Activated T-helper 17 cell treated with anti-CD3 and anti-CD28 coated beads, Interleukin-2, amount 50 U/mL, for 72 hours (primary cell): ENCODE results near the gene PIK3R6. TPM values are rescaled to one million over a fixed set of nuclear protein-coding genes. Genes with fewer than 3 reads are reported as not detected.
A peak's percentile ranks its signal among the peaks of the same experiment; 100 is the strongest.

Source experiments
- ATAC-seq: fragments of 150-1000 bp; cut with Tn5 transposase; replicated peaks from 2 replicates; pipeline ENCODE4 v1.10.0; 2021; ENCODE audit warnings: mild to moderate bottlenecking, moderate library complexity
- H3K27ac Mint-ChIP-seq: one replicate; pipeline ENCODE4 v1.8.0; 2022; ENCODE audit warnings: mixed read lengths
- H3K27me3 Mint-ChIP-seq: one replicate; pipeline ENCODE4 v1.8.0; 2022; ENCODE audit warnings: mixed read lengths
- H3K36me3 Mint-ChIP-seq: one replicate; pipeline ENCODE4 v1.8.0; 2022; ENCODE audit warnings: low read depth, mild to moderate bottlenecking, mixed read lengths
- H3K4me1 Mint-ChIP-seq: one replicate; pipeline ENCODE4 v1.8.0; 2022; ENCODE audit warnings: mixed read lengths
- H3K4me3 Mint-ChIP-seq: one replicate; pipeline ENCODE4 v1.8.0; 2022; ENCODE audit warnings: mild to moderate bottlenecking, mixed read lengths
- H3K9me3 Mint-ChIP-seq: one replicate; pipeline ENCODE4 v1.8.0; 2022; ENCODE audit warnings: mixed read lengths
- total RNA-seq, 2 donors: library from RNA; stranded (reverse); gene quantifications; one replicate each; pipeline ENCODE4 v1.2.3, GENCODE V29; 2022

The PIK3R6 gene
- total RNA-seq, 2 donors from 2014 or later: 4.6 to 7.6 TPM

DNA sequence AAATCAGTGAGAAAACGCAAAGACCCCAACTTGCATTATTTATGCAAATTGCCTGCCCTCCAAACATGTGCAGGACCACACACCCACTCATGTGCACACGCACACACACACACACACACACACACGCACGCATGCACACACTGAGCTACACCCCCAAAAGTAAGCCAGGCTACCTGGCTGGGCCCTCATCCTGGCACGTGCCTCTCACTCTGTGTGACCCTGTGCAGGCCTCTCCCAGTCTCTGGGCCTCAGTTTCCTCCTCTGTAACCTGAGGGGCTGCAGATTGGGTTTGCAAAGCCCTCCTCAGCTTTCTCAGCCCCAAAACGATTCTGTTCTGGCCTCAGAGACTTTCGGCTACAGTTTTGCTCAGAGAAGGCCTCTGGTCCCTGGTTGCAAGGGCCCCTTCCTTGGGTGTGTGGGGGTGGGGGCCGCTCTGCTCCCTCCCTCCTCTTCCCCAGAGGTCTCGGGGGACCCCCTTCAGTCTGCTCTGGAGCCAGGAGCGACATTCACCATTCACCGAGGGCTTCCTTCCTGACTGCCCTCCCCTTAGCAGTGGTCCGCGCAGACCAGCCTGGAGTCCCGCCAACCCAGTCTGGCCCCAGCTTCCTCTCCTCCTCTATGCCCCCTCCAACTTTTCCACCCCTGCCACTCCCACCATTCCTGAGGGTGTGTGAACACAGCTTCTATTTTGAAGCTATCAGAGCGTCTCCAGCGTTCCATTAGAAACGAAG lies 5.4 kb upstream of the PIK3R6 start:
- Mint-ChIP-seq H3K4me1 (peaks cover 14% of the 10 kb centered on the region), H3K36me3 (peaks cover 8% of the 10 kb centered on the region), H3K27ac (no peak overlapping the region), H3K9me3 (peaks cover 3% of the 10 kb centered on the region), H3K27me3 (peaks cover 3% of the 10 kb centered on the region), H3K4me3 (no peak overlapping the region)
- ATAC-seq: no peak

DNA sequence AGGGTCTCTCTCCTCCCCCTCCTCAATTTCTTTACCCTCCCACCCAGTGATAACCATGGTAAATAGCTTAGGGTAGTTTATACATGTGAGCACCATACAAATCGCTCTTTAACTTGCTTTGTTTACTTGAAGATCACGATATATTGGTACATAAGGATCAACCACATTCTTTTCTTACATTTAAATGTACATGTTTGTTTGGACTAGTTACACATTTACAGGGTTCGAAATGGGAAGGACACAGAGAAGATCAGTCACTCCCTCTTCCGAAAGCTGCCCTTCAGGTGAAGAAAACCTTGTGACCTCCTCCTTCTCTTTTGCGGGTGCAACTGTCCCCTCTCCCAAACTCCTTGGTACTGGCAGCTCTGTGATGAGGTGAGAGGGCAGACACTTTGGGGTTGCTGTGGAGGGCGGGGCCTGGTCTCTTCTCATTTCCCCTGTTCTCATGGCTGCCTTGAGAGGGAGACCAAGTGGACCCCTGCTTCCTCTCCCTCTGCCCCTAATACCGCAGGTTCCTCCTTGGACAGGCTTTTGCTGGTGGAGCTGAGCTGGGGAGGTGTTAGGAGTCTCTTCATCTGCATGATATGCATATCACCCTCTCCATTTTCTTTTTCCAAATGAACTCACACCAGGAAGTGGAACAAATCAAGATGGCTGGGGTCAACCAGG lies 4.7 kb upstream of the PIK3R6 start:
- no peak for ATAC-seq
- H3K27me3 Mint-ChIP-seq: peaks cover 3% of the 10 kb centered on the region
- no peak overlapping the region for H3K4me3 Mint-ChIP-seq
- H3K9me3 Mint-ChIP-seq: peaks cover 3% of the 10 kb centered on the region
- H3K4me1 Mint-ChIP-seq: peaks cover 21% of the 10 kb centered on the region
- peaks cover under 1% of the 10 kb centered on the region for H3K36me3 Mint-ChIP-seq
- H3K27ac Mint-ChIP-seq: no peak overlapping the region

DNA sequence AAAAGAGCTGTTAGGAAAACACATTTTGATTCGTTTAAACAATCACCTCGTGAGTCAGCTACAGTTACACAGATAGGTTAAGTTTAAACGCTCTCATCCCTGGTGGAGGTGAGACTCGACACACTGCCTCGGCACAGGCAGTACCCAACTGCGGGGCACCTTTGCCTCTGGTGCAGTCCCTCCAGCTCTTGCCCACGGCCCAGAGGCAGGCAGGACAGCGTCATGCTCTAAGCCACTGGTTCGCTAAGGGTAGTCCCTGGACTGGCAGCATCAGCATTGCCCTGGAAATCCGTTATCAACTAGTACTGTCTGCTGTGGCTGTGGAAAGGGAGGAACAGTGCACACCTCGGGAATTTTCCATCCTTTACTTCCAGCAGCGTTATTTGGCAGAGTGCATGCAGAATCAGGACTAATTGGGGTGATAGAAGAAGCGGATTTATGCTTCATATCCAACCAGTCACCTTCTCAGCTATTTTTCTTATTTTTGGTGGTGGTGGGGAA lies 3.7 kb upstream of the PIK3R6 start:
- no peak overlapping the region for H3K4me3 Mint-ChIP-seq
- ATAC-seq: no peak
- peaks cover 21% of the 10 kb centered on the region for H3K4me1 Mint-ChIP-seq
- H3K36me3 Mint-ChIP-seq: no peaks in the 10 kb centered on the region
- H3K9me3 Mint-ChIP-seq: peaks cover 3% of the 10 kb centered on the region
- no peak overlapping the region for H3K27ac Mint-ChIP-seq
- H3K27me3 Mint-ChIP-seq: peaks cover 3% of the 10 kb centered on the region

DNA sequence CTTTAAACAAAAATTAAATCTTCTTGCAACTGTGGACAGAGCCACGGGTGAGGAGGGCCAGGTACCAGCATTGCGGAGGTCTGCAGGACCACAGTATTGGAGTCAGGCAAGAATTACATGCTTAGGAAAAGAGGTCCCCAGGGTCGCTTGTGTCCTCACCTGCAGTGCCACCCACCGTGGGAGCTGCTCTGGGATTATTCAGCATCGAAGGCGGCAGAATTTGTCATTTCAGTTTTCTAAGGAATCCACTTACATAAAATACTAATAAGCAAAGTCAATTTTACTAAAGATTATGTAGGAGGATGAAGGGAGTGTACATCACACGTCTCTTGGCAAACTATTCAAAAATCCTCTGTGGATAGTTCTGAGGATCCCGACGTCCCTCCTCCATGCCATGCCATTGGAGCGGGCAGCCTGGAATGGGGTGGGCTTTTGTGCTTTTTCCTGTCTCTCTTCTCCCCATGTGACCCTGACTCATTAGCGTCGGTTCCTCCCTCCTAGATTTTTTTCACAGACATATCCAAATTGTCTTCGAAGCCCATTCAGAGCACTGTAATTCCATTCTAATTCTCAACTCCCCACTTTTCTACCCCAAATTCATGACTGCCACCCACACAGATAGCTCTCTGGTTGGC lies 3.0 kb upstream of the PIK3R6 start:
- Mint-ChIP-seq H3K4me3 (no peak overlapping the region), H3K36me3 (no peaks in the 10 kb centered on the region), H3K9me3 (peaks cover 3% of the 10 kb centered on the region), H3K4me1 (peaks cover 21% of the 10 kb centered on the region), H3K27me3 (peaks cover 3% of the 10 kb centered on the region), H3K27ac (no peak overlapping the region)
- no peak for ATAC-seq

DNA sequence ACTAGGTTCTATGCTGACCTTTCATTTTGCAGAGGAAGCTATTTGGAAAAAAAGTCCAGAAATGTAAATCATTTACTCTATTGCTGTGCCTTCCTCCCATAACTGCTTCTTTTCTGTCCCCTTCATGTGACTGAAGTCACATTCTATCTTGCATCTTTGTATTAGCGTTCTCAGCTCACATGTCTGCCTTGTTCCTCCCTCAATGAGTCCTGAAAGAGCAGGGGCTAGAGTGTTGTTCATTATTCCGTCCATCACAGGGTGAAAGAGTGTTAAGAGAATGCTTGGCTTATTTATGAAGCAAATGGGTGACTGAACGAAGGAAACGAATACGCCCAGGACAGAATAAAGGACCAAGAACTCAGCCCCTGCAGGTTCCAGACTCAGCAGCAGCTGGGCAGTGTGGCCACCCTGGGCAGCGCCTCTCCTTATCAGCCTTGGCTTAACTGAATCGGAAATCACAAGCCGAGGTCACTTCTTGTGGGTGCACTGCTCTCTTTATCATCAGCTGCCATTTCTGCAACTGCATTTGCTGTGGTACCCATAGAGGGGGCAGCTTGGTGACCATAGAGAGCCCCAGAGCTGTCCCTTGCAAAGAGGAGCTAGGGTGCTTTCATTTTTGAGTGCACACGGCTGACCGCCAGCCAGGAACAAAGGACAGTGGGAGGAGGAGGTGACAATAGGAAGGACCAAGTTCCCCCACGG lies 1.8 kb upstream of the PIK3R6 start:
- Mint-ChIP-seq H3K4me1 (peaks cover 21% of the 10 kb centered on the region), H3K9me3 (peaks cover 3% of the 10 kb centered on the region), H3K4me3 (peak overlapping the region; percentile 69), H3K27ac (peak overlapping the region; percentile 67), H3K36me3 (no peaks in the 10 kb centered on the region), H3K27me3 (peaks cover 3% of the 10 kb centered on the region)
- ATAC-seq: no peak

DNA sequence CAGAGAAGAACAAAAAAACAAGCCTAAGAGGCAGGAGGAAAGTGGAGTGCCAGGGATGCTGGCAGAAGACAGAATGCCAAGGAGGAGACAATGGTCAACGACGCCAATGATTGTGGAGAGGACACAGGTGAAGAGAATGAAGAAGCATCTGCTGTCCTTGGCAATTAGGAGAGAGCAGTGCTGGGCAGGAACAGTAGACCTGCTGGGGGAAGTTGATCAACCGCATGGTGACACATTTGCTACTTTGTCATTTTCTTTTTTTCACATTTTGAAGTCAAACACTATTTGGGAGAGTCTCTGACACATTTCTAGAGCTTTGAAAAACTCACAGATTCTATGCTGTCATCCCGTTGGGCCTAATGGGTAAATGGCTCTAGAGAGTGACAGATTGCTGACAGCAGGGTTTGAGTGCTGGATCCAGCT lies 1.1 kb upstream of the PIK3R6 start:
- Mint-ChIP-seq H3K4me3 (peak overlapping the region; percentile 69), H3K4me1 (peaks cover 21% of the 10 kb centered on the region), H3K9me3 (peaks cover 3% of the 10 kb centered on the region), H3K36me3 (no peaks in the 10 kb centered on the region), H3K27ac (peak overlapping the region; percentile 67), H3K27me3 (peaks cover 3% of the 10 kb centered on the region)
- ATAC-seq: peak; percentile 95

DNA sequence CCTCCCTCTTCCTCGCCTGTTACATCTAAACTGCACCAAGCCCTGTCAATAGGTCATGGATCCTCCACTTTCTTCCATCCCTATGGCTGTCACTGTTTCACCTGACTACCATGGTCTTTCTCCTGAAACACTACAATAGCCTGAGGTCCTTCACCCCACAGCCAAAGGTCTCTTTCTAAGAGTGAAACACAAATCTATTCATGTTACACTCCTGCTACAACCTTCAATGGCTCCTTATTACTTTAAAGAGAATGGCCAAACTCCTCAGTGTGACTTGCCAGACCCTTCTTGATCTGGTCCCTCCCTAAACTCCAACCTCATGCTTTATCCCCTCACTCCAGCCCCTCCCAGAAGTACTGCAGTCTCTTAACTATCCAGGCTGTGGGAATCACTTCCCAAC lies 618 bp upstream of the PIK3R6 start:
- Mint-ChIP-seq H3K27me3 (peaks cover 3% of the 10 kb centered on the region), H3K27ac (peak overlapping the region; percentile 67), H3K4me3 (peak overlapping the region; percentile 69), H3K4me1 (peaks cover 21% of the 10 kb centered on the region), H3K9me3 (peaks cover 3% of the 10 kb centered on the region), H3K36me3 (no peaks in the 10 kb centered on the region)
- no peak for ATAC-seq

DNA sequence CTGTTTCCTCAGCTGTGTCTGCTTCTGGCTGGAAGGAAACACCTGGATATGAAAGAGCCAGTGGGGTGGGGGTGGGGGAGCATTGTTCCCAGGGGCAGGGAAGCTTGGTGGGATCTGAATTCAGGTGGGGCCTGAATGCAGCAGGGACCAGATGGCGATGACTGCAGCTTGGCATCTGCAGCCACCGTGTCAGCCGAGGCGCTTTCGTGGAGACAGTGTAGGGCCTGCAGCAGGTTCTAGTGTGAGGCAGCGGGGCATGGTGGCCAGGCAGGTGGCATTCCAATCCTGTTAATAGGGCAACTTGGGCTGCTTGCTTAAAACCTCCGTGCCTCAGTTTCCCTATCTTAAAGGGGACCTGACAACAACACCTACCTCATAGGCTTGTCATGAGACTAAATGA lies 1.7 kb downstream of the PIK3R6 start:
- Mint-ChIP-seq H3K4me3 (no peak overlapping the region), H3K9me3 (peaks cover 3% of the 10 kb centered on the region), H3K27ac (no peak overlapping the region), H3K36me3 (no peaks in the 10 kb centered on the region), H3K4me1 (peaks cover 38% of the 10 kb centered on the region), H3K27me3 (peaks cover 3% of the 10 kb centered on the region)
- ATAC-seq: no peak

DNA sequence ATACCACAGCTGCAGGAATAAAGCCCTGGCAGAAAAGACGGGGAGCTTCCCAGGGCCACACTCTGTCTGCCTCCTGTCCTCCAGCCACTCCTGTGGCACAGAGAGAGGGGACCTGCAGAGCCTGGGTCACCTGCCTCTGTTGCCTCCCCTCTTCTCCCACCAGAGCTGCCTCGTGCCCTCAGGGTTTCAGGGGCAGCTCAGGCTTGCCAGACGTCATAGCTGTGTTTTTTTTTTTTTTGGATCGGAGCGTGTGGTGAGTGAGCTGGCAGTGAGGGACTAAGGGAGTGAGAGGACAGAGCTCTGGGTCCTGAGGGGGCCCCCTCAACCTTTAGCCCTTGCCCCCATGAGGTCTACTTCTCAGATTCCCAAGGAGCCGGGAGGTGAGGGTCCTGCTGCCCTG lies 2.1 kb downstream of the PIK3R6 start:
- no peak overlapping the region for H3K27ac Mint-ChIP-seq
- H3K4me3 Mint-ChIP-seq: no peak overlapping the region
- ATAC-seq: no peak
- H3K27me3 Mint-ChIP-seq: peaks cover 3% of the 10 kb centered on the region
- H3K36me3 Mint-ChIP-seq: no peaks in the 10 kb centered on the region
- H3K9me3 Mint-ChIP-seq: peaks cover 3% of the 10 kb centered on the region
- H3K4me1 Mint-ChIP-seq: peaks cover 38% of the 10 kb centered on the region

DNA sequence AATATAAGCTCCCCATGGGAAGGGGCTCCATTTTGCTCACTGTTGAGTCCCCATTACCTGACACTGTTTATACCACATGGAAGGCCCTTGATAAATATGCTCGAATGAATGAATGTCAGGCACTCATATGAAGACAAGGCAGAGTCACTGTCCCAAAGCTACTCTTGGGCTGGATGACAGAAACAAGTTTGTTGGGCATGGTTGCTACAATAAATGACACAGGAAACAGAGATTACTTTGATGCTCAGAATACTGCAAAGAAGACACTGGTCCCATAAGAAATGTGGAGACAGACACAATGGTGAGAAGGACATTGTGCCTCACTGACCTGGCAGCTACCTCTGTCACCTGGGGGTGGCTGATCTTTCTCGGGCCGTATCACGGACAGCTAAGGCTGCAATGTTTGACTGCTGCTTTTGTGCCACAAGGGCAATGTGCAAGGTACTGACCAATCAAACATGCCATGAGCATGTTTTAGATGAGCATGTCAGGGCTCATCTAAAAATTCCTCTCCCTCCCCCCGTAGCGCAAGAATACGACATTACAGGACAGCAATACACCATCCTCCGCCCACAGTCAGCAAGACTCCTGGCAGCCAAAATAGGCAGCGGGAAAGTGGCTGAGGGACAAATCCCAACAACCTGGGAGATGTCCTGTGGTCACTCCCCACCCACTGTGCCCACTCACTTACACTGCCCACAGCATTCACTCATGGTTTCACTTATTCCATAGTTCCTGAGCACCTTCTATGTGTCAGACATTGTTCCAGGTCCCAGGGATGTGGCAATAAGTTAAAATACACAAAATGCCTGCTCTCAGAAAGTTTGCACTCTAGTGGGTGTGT lies 5.0 kb downstream of the PIK3R6 start:
- no peak for ATAC-seq
- Mint-ChIP-seq H3K36me3 (peaks cover 5% of the 10 kb centered on the region), H3K27me3 (no peaks in the 10 kb centered on the region), H3K4me1 (peaks cover 39% of the 10 kb centered on the region), H3K27ac (no peak overlapping the region), H3K9me3 (no peaks in the 10 kb centered on the region), H3K4me3 (no peak overlapping the region)

DNA sequence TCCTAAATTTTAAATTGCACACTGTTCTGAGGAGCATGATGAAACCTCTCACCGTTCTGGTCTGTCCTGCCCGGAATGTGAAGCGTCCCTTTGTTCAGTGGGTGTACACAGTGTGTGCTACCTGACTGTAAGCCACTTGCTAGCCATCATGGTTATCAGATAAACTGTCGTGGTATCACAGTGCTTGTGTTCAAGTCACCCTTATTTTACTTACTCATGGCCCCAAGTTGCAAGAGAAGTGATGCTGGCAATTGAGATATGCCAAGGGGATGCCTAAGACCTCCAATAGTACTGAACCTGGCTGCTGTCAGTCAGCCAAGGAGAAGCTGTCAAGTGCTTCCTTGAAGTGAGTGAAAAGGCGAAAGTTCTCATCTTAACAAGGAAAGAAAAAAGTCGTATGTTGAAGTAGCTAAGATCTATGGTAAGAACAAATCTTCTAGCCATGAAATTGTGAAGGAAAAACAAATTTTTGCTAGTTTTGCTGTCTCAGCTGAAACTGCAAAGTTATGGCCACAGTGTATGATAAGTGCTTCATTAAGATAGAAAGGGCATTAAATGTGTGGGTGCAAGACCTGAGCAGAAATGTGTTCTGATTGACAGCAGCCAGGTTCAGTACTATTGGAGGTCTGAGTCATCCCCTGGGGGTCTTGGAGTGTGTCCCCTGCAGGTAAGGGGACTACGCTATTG lies 5.8 kb downstream of the PIK3R6 start:
- no peak for ATAC-seq
- H3K27ac Mint-ChIP-seq: no peak overlapping the region
- H3K9me3 Mint-ChIP-seq: no peaks in the 10 kb centered on the region
- H3K4me3 Mint-ChIP-seq: no peak overlapping the region
- peaks cover 5% of the 10 kb centered on the region for H3K36me3 Mint-ChIP-seq
- H3K4me1 Mint-ChIP-seq: peaks cover 41% of the 10 kb centered on the region
- H3K27me3 Mint-ChIP-seq: no peaks in the 10 kb centered on the region

DNA sequence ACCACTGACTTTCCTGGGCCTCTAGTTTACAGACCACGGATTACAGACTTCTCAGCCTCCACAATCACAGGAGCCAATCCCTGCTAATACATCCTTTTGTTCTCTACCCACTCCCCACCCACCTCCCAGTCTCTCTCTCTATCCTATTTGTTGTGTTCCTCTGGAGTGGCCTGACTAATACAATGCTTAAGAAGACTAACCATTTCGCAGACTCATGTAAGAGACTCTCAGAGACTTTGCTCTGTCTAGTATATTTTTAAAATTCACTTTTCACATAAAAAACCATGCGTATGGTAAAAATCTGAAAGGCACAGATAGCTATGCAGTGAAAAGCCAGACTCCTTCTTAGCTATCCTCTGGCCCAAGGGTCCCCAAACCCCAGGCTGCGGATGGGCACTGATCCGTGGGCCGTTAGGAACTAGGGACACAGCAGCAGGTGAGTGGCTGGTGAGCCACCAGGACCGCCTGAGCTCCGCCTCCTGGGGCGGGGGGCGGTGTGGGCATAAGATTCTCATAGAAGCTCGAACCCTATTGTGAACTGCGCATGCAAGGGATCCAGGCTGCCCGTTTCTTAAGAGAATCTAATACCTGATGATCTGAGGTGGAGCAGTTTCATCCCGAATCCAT lies 7.6 kb downstream of the PIK3R6 start:
- no peaks in the 10 kb centered on the region for H3K9me3 Mint-ChIP-seq
- peaks cover 44% of the 10 kb centered on the region for H3K4me1 Mint-ChIP-seq
- H3K36me3 Mint-ChIP-seq: peaks cover 5% of the 10 kb centered on the region
- ATAC-seq: no peak
- H3K4me3 Mint-ChIP-seq: peak overlapping the region; percentile 53
- H3K27ac Mint-ChIP-seq: peak overlapping the region; percentile 85
- no peaks in the 10 kb centered on the region for H3K27me3 Mint-ChIP-seq
